GM18873 (cell line): ENCODE data around the gene EFCAB11.

Experiments used
- ATAC-seq: cut with Tn5 transposase; IDR thresholded peaks from one replicate; pipeline ENCODE4 v1.9.1; 2021; ENCODE audit warnings: mild to moderate bottlenecking, moderate library complexity, moderate number of reproducible peaks; ENCODE audit not compliant: unreplicated experiment, low FRiP score

Gene EFCAB11, protein sequence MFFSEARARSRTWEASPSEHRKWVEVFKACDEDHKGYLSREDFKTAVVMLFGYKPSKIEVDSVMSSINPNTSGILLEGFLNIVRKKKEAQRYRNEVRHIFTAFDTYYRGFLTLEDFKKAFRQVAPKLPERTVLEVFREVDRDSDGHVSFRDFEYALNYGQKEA

DNA sequence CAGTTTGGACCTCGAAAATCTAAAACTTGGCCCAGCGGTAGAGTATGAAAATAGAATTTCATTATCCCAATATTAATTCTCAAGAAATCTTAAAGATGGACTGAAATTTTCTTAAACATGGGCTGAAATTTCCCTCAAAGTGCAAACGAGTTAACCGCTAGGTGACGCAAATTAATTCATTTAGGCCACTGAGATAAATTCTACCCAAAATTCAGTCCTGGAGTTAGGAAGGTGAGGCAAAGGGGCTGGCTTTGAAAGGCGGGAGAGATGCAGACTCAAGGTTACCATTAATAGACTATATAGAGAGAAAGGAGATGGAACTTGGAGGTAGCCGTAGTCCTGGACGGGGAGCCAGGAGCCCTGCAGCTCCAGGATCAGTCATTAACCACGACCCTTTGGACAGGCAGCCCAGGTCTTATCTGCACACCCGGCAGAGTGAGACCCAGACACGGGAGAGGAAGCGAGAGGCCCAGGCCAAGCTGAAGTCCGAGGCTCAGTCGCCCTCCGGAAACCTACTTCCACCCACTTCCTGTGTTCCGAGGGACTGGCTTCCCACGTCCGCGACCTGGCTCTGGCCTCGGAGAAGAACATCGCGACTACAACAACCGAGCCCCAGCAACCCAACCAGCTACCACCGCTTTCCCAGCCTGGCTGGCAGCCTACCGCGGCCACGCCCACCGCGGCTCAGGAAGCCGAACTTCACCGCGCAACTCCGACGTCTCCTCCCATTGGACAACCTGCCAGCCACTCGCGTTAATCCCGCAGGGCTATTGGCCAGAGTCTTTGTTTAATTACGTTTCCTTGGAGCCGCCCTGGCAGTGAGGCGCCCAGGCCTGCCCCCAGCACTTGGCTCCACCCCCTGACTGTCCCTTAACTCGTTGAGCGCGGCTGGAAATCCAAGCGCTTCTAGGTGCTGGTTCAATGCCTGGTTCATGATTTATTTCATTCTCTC, at the start of gene EFCAB11:
TSS of gene EFCAB11 (minus strand) at position 661 of the 952 bp plus-strand sequence. CDS start at position 591, 70 bp downstream.
- peak; percentile 89 for ATAC-seq

DNA sequence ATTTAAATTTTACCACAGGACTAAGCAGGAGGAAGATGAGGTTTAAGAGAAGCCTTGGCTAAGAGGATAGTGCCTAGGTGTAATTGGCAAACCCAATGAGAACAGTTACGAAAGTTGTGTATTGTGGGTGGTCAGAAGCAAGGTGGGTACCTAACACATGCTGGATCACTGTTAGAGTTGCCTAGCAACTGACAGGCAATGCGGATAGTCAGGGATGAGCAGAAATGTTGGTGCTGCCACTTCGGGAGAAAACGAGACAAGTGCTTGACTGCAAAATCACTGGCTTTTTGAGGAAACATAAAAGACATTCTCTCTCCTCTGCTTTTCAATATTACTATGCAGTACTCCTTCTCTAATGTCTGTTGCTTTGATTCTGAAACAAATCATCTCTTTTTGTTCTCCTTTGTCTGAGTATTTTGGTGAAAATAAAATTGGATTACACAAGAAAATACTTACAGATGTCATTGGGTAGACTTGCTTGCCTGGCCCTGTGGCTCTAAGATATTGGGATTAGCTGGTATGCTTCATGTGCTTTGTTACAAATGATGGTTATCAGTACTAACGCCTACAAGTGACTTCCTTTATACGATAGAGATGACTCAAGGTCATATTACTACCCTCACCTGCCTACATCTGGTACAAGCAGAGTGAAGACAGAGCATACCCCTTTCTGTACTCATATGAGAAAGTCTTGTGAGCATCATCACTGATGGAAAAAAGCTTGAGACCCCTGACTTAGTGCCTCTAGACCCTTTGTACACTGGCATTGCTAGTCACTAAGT, 49.2 kb upstream of the EFCAB11 start:
- ATAC-seq: no peak

DNA sequence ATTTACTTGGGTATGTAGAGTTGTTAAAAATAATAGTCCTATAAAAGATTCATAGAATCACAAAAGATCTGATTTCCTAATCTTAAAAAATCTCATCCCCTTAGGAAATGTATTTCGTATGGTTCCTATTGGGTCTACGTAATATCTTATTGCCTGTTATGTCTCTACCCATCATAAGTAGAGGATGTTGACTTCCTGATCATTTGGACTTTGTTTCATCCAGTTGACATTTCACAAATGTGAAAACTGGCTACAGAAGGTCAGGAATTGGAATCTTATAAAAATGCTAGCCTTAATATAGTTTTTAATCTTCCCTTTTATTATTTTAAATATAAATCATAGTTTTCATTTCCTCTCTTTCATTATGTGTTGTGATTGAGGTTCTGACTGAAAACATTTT, 46.4 kb upstream of the EFCAB11 start:
- ATAC-seq: no peak

DNA sequence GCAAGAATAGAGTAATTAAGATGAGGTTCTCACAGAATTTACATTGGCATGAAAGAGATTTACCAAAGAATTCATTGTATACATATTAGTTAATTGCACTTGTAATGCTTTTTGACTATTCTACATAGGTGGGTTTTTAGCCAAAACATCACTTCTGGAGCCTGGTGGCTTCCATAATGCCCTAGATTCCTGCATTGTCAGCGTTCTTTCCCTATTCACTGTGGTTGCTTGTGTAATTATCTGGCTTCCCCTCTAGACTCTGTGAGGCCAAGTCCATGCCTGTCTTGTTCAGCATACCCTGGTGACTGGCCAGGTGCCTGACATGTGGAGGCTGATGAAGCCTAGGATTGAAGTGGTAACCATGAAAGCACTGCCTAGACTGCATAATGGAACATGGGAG, 42.4 kb upstream of the EFCAB11 start:
- ATAC-seq: no peak

DNA sequence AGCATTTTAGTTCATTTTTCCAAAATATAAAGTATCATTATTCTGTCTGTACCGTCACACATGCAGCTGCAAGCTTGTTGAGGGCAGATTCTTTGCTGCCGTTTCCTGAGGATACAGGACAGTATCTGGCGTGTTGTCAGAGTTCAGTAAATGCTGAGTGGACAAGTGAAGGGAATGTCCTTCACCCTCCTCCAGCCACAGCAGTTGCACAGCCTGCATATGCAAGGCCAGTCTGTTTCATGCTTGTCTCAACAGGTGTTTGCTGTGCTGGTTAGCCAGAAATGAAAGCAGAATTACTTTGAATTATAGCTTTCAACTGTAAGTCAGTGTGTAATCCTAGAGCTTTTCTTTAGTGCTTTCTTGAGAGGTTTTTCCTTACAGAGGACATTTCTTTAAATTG, 37.7 kb upstream of the EFCAB11 start:
- no peak for ATAC-seq

DNA sequence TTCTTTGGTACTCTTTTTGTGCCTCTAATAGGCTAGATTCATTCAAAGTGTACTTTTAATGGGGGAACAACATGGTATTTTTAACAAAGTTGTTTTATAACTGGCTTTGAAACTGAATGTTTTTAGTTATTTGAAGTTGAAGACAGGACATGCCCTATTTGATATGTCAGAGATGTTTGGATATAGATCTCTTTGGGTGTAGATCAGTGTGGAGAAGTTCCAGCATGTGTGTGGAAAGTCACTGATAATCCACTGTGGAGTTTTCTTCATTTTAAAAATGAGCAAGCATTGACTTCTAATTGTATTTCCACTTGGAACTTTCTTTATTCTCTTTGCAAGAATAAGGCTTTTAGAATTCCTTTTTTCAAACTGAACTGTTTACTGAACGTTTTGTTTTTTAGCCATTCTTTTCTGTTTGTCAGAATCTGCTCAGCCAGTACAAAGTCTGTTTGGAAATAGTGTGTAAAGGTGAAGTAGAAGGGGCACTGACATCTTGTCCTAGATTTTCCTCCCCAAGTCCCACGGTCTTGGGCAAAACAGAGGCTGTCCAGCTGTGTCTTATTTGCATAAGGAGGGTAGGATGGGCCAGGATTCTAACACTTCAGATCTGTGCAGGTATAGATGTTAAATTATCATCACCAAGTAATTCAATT, 36.2 kb upstream of the EFCAB11 start:
- ATAC-seq: no peak

DNA sequence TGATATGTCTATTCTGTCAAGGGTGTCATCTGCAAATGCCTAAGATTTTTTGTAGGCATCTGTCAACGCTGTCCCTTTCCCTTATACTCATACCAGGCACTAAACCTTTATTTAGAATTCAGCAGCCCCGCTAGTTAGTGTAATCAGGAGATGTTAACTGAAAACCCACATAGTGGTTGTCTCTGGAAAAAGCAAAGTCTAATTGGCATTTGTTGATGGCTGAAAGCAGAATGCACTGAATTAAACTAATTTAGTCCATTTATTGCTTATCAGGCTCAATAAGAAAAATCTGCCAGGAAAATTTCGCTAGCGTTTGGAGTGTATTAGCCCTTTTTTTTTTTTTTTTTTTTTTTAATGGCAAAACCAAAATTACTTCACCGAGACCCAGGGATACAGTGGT, 35.7 kb upstream of the EFCAB11 start:
- ATAC-seq: no peak

DNA sequence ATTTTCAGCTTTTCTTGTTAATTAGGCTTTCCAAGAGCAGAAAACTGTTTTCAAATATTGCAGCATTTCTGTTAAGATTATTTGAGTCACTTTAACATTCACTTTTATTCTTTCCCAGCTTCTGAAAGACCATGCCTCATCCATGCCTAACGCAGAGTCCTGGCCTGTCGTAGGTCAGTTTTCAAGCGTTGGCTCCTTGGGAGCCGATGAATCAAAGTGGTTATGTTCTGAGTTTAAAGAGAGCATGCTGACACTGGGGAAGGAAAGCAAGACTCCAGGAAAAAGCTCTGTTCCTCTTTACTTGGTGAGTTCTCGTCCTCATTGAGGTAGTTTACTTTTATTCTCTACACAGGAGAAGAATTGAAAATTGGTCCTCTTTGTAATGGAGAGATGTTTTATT, 34.3 kb upstream of the EFCAB11 start:
- no peak for ATAC-seq

DNA sequence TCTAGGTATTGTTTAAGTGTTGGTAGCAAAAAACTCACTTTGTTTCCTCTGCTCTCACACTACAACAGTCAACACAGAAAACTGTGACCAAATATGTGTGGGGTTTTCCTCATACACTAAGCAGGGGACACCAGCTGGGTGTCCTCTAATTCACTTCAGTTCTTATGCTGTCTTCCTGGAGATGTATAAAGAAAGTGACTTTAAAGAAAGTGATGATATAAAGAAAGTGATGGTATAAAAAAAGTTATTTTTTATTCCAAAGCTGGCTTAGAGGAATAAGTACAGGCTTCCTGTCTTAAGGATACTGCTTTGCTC, 32.6 kb upstream of the EFCAB11 start:
- no peak for ATAC-seq

DNA sequence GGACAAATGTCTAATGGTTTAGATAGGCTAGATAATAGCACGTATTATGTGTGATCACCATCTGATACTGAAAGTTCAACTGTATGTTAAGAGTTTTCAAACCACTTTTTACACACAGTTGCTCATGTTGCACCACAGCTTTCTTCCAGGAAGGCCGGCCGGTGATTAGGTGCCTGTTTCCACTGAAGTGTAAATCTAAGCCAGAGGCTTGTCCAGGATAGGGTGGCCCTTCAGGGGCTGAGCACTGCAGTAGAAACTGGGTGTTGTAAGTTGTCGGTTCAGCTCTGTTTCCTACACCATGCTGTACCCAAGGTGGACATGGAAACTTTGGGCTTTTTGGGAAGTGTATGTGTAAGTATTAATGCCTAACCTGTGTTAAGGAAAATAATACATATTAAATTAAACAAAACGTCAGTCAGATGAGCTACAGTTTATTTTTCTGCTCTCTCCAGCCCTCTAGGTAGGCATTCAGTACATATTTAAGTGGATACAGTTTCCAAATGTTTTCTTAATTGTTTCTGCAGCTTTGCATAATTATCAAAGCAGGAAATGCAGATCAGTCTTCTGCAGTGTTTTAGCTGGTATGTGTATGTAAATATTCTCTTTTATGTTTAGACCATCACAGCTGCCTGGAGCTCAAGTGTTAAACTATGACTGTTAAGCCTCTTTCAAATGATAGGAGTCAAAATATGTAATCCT, 32.1 kb upstream of the EFCAB11 start:
- no peak for ATAC-seq

DNA sequence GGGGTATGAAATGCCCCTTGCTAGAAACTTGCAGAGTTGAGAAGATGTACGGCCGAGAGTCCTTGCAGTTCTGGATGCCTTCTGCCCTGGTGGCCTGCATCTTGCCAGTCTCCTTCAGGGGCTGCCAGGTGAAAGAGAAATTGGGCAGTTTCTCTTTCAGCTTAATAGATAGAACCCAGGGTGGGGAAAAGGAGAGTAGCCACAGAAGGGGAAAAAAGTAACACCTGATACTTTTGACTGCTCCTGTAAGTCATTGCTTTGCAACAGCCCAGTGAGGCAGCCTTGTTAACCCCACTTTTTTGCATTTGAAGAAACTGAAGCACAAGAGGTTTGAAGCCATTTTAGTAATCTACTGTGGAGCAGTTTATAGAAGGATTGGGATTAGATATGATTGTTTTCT, 28.8 kb upstream of the EFCAB11 start:
- ATAC-seq: no peak

DNA sequence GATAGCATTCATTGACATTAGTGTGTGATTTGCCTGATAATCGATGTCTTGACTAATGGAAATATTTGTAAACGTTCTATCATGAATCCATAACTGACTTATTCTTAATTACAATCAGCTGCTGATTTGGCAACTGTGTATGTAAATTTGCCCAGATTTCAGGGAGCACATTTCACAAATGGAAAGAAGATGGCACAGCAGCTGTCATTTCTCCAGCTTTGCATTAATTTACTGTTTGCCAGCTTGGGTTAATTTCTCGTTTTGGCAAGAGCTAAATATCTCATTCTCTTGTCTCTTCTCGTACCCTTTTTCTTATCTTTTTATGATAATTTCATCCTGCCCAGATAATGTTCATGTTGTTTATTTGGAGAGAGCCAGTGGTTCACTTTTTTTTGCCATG, 24.1 kb upstream of the EFCAB11 start:
- no peak for ATAC-seq

DNA sequence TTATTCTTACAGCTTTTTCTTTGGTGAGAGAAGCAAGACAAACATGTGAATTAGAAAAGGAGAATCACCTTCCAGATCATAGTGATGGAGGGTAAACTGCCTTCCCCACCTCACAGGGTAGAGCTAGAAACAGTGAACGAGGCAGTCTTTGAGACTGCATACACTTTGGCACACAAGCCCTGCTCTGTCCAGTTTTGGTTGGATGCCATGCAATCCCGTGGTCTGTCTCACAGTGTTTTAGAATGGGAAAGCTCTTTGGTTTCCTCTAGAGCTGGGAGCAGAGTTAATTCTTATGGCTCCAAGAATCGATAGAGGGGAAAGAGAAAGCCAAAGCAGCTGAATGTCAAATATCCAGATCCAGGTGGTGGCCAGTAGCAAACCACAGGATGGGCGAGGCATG, 23.1 kb upstream of the EFCAB11 start:
- ATAC-seq: no peak

DNA sequence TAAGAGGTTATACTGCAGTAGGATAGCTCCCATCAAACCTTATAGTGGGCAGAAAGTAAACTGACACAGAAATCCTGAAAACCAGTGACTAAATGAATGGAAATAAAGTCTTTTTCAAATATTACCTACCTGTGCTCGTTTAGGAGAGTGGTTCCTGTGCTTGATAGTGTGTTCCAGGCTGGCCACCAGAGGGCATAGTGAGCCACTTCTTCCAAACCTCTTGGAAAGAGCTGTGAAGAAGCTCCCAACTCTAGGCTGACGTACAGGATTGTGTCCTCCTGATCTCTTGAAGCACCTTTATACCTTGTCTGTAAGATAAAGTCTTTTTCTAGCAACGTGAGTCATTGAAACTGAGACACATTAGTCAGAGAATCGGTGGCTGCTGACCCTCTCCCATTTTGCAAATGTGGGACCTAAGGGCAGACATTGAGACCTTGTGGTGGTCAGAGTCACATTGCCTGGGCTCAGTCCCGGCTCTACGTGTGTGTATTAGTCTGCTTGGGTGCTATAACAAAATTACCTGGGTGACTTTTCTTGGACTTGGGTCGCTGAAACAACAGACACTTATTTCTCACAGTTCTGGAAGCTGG, 18.8 kb upstream of the EFCAB11 start:
- no peak for ATAC-seq

DNA sequence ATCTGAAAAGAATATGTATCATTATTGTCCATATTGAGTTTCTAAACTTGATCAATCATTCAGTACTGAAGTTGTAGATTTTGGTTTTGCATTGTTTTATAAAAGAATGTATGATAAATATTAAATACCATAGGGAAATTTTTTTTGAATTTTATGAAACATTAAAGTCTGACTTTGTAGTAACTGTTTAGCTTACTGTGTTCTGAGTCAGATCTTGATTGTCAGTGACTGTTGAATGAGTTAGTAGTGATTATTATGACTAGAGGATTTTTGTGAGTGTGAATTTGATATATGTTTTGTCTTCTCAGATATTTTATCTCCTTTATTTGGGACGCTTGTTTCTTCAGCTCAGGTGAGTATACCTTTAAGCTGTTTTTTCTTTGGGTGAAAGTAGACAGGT, 11.3 kb upstream of the EFCAB11 start:
- ATAC-seq: no peak

DNA sequence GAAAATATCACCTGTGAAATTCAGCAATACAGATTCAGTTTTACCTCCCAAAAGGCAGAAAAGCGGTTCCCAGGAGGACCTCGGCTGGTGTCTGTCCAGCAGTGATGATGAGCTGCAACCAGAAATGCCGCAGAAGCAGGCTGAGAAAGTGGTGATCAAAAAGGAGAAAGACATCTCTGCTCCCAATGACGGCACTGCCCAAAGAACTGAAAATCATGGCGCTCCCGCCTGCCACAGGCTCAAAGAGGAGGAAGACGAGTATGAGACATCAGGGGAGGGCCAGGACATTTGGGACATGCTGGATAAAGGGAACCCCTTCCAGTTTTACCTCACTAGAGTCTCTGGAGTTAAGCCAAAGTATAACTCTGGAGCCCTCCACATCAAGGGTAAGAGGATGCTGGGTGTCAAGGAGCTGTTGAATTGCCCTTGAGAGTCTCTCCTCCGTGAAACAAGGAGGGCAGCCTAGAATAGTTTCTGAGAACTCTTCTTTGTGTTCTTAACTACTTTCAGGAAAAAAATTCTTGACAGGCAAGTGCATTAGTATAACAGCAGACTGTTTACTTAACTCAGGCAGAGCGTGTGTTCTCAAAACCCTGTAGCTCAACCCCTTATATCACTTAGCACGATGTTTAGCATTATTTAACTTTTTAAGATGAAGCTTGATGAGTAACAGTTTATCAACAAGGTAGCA, 8.9 kb upstream of the EFCAB11 start:
- ATAC-seq: no peak

DNA sequence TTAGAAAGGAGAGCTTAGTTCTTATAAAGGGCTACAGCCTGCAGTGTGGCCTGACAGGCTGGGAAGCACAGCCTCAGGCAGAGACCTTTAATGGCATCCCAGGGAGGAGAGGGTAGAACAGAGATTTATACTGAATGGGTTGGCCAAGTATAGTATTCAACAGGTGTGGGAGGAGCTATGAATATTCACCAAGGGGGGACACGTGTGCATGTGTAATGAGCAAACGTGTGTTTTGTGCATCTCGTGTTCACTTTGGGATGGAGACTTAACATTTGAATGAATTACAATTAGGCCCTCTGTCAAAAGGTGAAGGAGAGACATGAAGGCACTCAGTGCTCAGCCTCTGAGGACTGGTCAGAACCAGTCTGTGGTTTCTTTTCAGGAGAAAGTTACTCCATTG, 6.4 kb upstream of the EFCAB11 start:
- ATAC-seq: no peak

DNA sequence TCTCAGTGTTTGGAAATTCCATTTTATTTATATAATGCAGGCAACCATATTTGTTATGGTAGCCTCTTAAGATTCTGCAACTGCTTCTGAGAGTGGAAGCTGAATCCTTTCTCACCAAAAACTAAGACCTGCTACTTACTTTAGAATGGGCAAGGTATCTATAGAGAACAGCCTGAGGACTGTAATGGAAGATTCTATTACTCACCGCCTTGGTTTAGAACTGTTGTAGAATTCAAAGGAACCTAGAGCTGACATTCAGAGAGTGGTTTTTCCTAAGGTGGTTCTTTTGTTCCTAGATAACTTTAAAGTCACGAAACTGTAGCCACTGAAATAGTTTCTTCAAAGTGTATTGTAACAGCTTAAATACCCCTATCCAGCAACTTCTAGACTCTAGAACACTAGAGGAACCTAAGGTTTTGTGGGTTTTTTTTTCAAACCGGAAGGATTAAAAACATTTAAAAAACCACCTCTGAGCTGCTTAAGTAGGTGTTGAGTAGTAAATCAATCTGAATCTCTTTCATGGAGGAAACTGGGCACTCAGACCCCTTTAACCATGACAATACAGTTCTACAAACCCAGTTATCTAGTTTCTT, 5.4 kb upstream of the EFCAB11 start:
- ATAC-seq: no peak

DNA sequence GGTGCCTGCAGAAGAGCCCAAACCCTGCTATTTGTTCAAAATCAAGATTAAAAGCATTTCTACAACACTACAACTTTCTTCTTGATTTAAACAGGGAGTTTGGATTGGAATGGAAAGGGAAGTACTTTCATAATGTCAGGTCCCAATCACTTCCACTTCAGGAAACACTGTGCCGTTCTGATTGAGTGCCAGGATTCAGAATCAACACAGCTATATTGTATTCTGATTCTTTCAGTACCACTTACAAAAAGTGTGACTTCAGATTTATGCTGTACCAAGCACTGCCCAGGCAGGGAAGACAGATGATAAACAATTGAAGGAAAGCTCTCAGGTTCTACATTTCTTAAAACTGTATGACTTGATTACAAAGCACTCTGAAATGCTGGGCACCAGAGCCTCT, 4.4 kb upstream of the EFCAB11 start:
- no peak for ATAC-seq
